PC-9 (cell line): ENCODE data around the gene LIN28B. TPM values are rescaled to one million over a fixed set of nuclear protein-coding genes. Genes with fewer than 3 reads are reported as not detected.
"Not testable (repeated sequence)": the region's sequence is repeated elsewhere in the genome, so short reads cannot be mapped to it uniquely, and the experiment has no call there.

Experiments
- BruUV-seq: library from RNA; stranded (reverse); fragments of 400-500 nt; replicated peaks from 2 replicates; lab custom pipeline; 2021; lab: Mats Ljungman, UMichigan
- CTCF ChIA-PET: fragments of 300-600 bp; sonication (Branson Sonifier 250); formaldehyde crosslinking; loops from one replicate; lab custom pipeline; 2022; ENCODE audit warnings: antibody characterized with exemption; lab: Charles Lee
- POLR2A ChIA-PET: fragments of 300-600 bp; sonication (Branson Sonifier 250); formaldehyde crosslinking; loops from one replicate; lab custom pipeline; 2022; ENCODE audit warnings: antibody characterized with exemption; ENCODE audit not compliant: unreplicated experiment; lab: Charles Lee
- DNase-seq, 2 experiments: peaks; one replicate each; pipeline versions ENCODE4 v3.0.0 to v3.0.0-alpha.2; 2015 to 2022; ENCODE audit warnings: mixed read lengths in 1 of 2
- H2AFZ ChIP-seq: fragments of 200-600 bp; sonication (generic); 2 replicates; pipeline ENCODE4 v1.8.1; 2017; ENCODE audit warnings: antibody characterized with exemption
- H3F3A ChIP-seq: fragments of 200-600 bp; sonication (generic); 2 replicates; pipeline ENCODE4 v1.8.1; 2017; ENCODE audit warnings: antibody characterized with exemption, mild to moderate bottlenecking, low read depth; ENCODE audit not compliant: insufficient read depth
- H3K27ac ChIP-seq: fragments of 200-600 bp; sonication (generic); 2 replicates; pipeline ENCODE4 v1.6.1; 2016; ENCODE audit warnings: mixed run types
- H3K27me3 ChIP-seq: fragments of 200-600 bp; sonication (generic); 2 replicates; pipeline ENCODE4 v1.6.1; 2016; ENCODE audit warnings: low read depth, mixed run types; ENCODE audit not compliant: insufficient read depth
- H3K36me3 ChIP-seq: fragments of 200-600 bp; sonication (generic); 2 replicates; pipeline ENCODE4 v1.6.1; 2016; ENCODE audit warnings: low read depth, mixed run types
- H3K4me1 ChIP-seq: fragments of 200-600 bp; sonication (generic); replicated peaks from 2 replicates; pipeline ENCODE4 v1.6.1; 2016; ENCODE audit warnings: mixed run types; ENCODE audit not compliant: insufficient read depth
- H3K4me2 ChIP-seq: fragments of 200-600 bp; sonication (generic); 2 replicates; pipeline ENCODE4 v1.6.1; 2017; ENCODE audit warnings: mixed run types
- H3K4me3 ChIP-seq: fragments of 200-600 bp; sonication (generic); 2 replicates; pipeline ENCODE4 v1.6.1; 2016; ENCODE audit warnings: mixed run types
- H3K79me2 ChIP-seq: fragments of 200-600 bp; sonication (generic); 2 replicates; pipeline ENCODE4 v1.6.1; 2017; ENCODE audit warnings: low read depth, mixed run types
- H3K9me2 ChIP-seq: fragments of 200-600 bp; sonication (generic); 2 replicates; pipeline ENCODE4 v1.8.1; 2017; ENCODE audit warnings: mild to moderate bottlenecking; ENCODE audit not compliant: insufficient read depth
- H3K9me3 ChIP-seq: fragments of 200-600 bp; sonication (generic); 2 replicates; pipeline ENCODE4 v1.8.1; 2016; ENCODE audit warnings: low read depth; ENCODE audit not compliant: insufficient read depth
- H4K20me1 ChIP-seq: fragments of 200-600 bp; sonication (generic); 2 replicates; pipeline ENCODE4 v1.8.1; 2017; ENCODE audit not compliant: insufficient read depth
- CTCF ChIP-seq: fragments of 200-600 bp; sonication (generic); conservative IDR thresholded peaks from 2 replicates; pipeline ENCODE4 v1.6.1; 2017; ENCODE audit warnings: mixed run types, antibody characterized with exemption, mild to moderate bottlenecking, moderate library complexity
- EZH2 ChIP-seq: fragments of 200-600 bp; sonication (generic); IDR thresholded peaks from 2 replicates; pipeline ENCODE4 v1.8.0; 2017; ENCODE audit warnings: antibody characterized with exemption, low read depth
- intact Hi-C: fragments of 100-400 bp; cut with micrococcal nuclease; formaldehyde crosslinking; loops from one replicate; pipeline ENCODE4 v1.10.0; 2022; ENCODE audit not compliant: unreplicated experiment
- total RNA-seq: library from RNA; stranded (reverse); gene quantifications from 2 replicates; pipeline ENCODE4 v1.2.3, GENCODE V29; 2021

Gene LIN28B
- total RNA-seq, 1 experiment from 2014 or later, result not detected

- Histone ChIP-seq H3K9me3 (no peaks in the 10 kb centered on the region), H3K4me2 (no peak overlapping the region), H2AFZ (no peak overlapping the region; the same call in 1 of the 2 replicates), H3K36me3 (no peaks in the 10 kb centered on the region), H3K4me1 (no peaks in the 10 kb centered on the region), H3K27me3 (no peaks in the 10 kb centered on the region), H3K9me2 (no peaks in the 10 kb centered on the region), H4K20me1 (no peaks in the 10 kb centered on the region), H3K4me3 (no peak overlapping the region), H3K27ac (no peak overlapping the region), H3F3A (no peaks in the 10 kb centered on the region), H3K79me2 (no peaks in the 10 kb centered on the region)
- no TSS peak for BruUV-seq
- no peak for DNase-seq
- ChIA-PET POLR2A (no interaction called here), CTCF (no interaction called here)
- TF ChIP-seq EZH2, result no peak
- intact Hi-C loops, result no loop called here
Observed at GRCh38 chr6:105005451-105005850, 48.5 kb downstream of the LIN28B start.

GRCh38 chr6:105013459-105013858, 56.6 kb downstream of the LIN28B start:
- H3K36me3 ChIP-seq, H3K27ac ChIP-seq, H3K27me3 ChIP-seq, H3F3A ChIP-seq, H3K79me2 ChIP-seq, CTCF ChIA-PET, DNase-seq, H3K4me1 ChIP-seq, H2AFZ ChIP-seq, H3K9me3 ChIP-seq, H3K9me2 ChIP-seq, H3K4me2 ChIP-seq, H3K4me3 ChIP-seq, intact Hi-C loops, POLR2A ChIA-PET, H4K20me1 ChIP-seq, BruUV-seq: not testable (repeated sequence)

DNA sequence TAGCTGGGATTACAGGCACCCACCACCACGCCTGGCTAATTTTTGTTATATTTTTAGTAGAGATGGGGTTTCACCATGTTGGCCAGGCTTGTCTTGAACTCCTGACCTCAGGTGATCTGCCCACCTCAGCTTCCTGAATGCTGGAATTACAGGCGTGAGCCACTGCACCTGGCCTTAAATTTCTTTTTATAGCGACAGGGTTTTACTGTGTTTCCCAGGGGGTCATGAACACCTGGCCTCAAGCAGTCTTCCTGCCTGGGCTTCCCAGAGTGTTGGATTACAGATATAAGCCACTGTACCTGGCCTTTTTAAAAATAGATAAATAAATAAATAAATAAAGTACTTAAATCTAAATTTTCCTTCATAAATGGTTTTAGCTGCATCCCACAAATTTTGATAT, 57.5 kb downstream of the LIN28B start:
- H3K27me3 ChIP-seq, result no peaks in the 10 kb centered on the region
- no peaks in the 10 kb centered on the region for H3K9me3 ChIP-seq
- no peaks in the 10 kb centered on the region; the same call in 1 of the 2 replicates for H3K9me2 ChIP-seq
- no peak for DNase-seq
- intact Hi-C loops, result no loop called here
- H3K36me3 ChIP-seq, result no peaks in the 10 kb centered on the region
- POLR2A ChIA-PET, result no interaction called here
- no peak overlapping the region for H3K27ac ChIP-seq
- no peaks in the 10 kb centered on the region for H3K79me2 ChIP-seq
- H3K4me3 ChIP-seq, result no peak overlapping the region
- H3F3A ChIP-seq, result no peaks in the 10 kb centered on the region
- no peak overlapping the region for H3K4me2 ChIP-seq
- no TSS peak for BruUV-seq
- H3K4me1 ChIP-seq, result no peaks in the 10 kb centered on the region
- H4K20me1 ChIP-seq, result no peaks in the 10 kb centered on the region
- CTCF ChIA-PET, result no interaction called here
- no peak overlapping the region for H2AFZ ChIP-seq
- TF ChIP-seq CTCF (no peak), EZH2 (no peak)

DNA sequence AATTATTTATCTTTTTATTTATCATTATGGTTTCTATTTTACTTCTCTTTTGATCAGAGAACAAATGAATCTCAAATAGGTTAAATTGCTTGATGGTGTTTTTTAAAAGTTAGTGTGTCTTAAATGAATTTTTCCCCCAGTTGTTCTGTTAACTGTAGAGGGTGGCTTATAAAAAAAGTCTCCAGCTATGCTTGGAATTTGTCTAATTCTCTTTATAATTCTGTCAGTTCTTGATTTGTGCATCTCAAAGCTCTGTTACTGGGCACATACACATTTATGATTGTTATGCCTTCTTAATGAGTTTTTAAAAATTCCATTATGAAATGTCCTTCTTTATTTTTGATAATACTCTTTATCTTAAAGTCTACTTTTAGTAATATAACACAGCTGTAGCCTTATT, 58.0 kb downstream of the LIN28B start:
- TF ChIP-seq CTCF (no peak), EZH2 (no peak)
- BruUV-seq, result no TSS peak
- no peaks in the 10 kb centered on the region for H3K27me3 ChIP-seq
- H3F3A ChIP-seq, result no peaks in the 10 kb centered on the region
- H3K4me1 ChIP-seq, result no peaks in the 10 kb centered on the region
- no peaks in the 10 kb centered on the region for H3K9me3 ChIP-seq
- H4K20me1 ChIP-seq, result no peaks in the 10 kb centered on the region
- H3K4me3 ChIP-seq, result no peak overlapping the region
- H3K9me2 ChIP-seq, result no peaks in the 10 kb centered on the region; the same call in 1 of the 2 replicates
- ChIA-PET CTCF (no interaction called here), POLR2A (no interaction called here)
- H3K27ac ChIP-seq, result no peak overlapping the region
- intact Hi-C loops, result no loop called here
- H3K4me2 ChIP-seq, result no peak overlapping the region
- H3K36me3 ChIP-seq, result no peaks in the 10 kb centered on the region
- DNase-seq, result no peak
- no peaks in the 10 kb centered on the region for H3K79me2 ChIP-seq
- no peak overlapping the region for H2AFZ ChIP-seq
